Memory B cell (primary cell): ENCODE results near the gene SORBS1.

Experiments used
- ATAC-seq: fragments of 150-1000 bp; cut with Tn5 transposase; 2 replicates; pipeline ENCODE4 v1.10.0; 2021; ENCODE audit warnings: low read depth, mild to moderate bottlenecking, moderate library complexity
- DNase-seq, 2 donors: peaks; one replicate each; pipeline ENCODE4 v3.0.0; 2022; ENCODE audit warnings: low spot score in 2 of 2
- H3K27ac Mint-ChIP-seq: one replicate; pipeline ENCODE4 v1.8.0; 2022; ENCODE audit warnings: mild to moderate bottlenecking, moderate library complexity, mixed read lengths
- H3K27me3 Mint-ChIP-seq: one replicate; pipeline ENCODE4 v1.8.0; 2022; ENCODE audit warnings: mixed read lengths
- H3K36me3 Mint-ChIP-seq: one replicate; pipeline ENCODE4 v1.8.0; 2022; ENCODE audit warnings: mild to moderate bottlenecking, mixed read lengths
- H3K4me1 Mint-ChIP-seq: one replicate; pipeline ENCODE4 v1.8.0; 2022; ENCODE audit warnings: mixed read lengths
- H3K4me3 Mint-ChIP-seq: one replicate; pipeline ENCODE4 v1.8.0; 2022; ENCODE audit warnings: mild to moderate bottlenecking, moderate library complexity, mixed read lengths
- H3K9me3 Mint-ChIP-seq: one replicate; pipeline ENCODE4 v1.8.0; 2022; ENCODE audit warnings: mixed read lengths

SORBS1 gene

GRCh38 chr10:95573964-95574604 lies 12.9 kb upstream of the SORBS1 start:
- no peaks in the 10 kb centered on the region for H3K36me3 Mint-ChIP-seq
- H3K27ac Mint-ChIP-seq = no peak overlapping the region
- ATAC-seq = no peak
- H3K4me1 Mint-ChIP-seq = no peaks in the 10 kb centered on the region
- no peak for DNase-seq
- H3K4me3 Mint-ChIP-seq = no peak overlapping the region
- H3K27me3 Mint-ChIP-seq = peaks cover 6% of the 10 kb centered on the region
- no peaks in the 10 kb centered on the region for H3K9me3 Mint-ChIP-seq

- Mint-ChIP-seq H3K4me3 (no peak overlapping the region), H3K27ac (no peak overlapping the region), H3K36me3 (no peaks in the 10 kb centered on the region), H3K27me3 (peaks cover 4% of the 10 kb centered on the region), H3K4me1 (no peaks in the 10 kb centered on the region), H3K9me3 (no peaks in the 10 kb centered on the region)
- DNase-seq = no peak
- no peak for ATAC-seq
These were observed 12.4 kb upstream of the SORBS1 start for GRCh38 chr10:95573527-95573926.

GRCh38 chr10:95572131-95572820 lies 11.1 kb upstream of the SORBS1 start:
- H3K27me3 Mint-ChIP-seq = peaks cover 2% of the 10 kb centered on the region
- ATAC-seq (no peak), DNase-seq (no peak)
- no peak overlapping the region for H3K27ac Mint-ChIP-seq
- no peaks in the 10 kb centered on the region for H3K9me3 Mint-ChIP-seq
- no peak overlapping the region for H3K4me3 Mint-ChIP-seq
- H3K4me1 Mint-ChIP-seq = no peaks in the 10 kb centered on the region
- no peaks in the 10 kb centered on the region for H3K36me3 Mint-ChIP-seq

- Mint-ChIP-seq H3K27me3 (peaks cover 2% of the 10 kb centered on the region), H3K36me3 (no peaks in the 10 kb centered on the region), H3K27ac (no peak overlapping the region), H3K4me1 (no peaks in the 10 kb centered on the region), H3K9me3 (no peaks in the 10 kb centered on the region), H3K4me3 (no peak overlapping the region)
- ATAC-seq (no peak), DNase-seq (no peak)
These were observed 10.2 kb upstream of the SORBS1 start for GRCh38 chr10:95571390-95571789.

GRCh38 chr10:95569368-95569767 lies 8.2 kb upstream of the SORBS1 start:
- Mint-ChIP-seq H3K27me3 (no peaks in the 10 kb centered on the region), H3K27ac (no peak overlapping the region), H3K4me1 (no peaks in the 10 kb centered on the region), H3K4me3 (no peak overlapping the region), H3K9me3 (no peaks in the 10 kb centered on the region), H3K36me3 (no peaks in the 10 kb centered on the region)
- DNase-seq (no peak), ATAC-seq (no peak)

GRCh38 chr10:95567903-95568630 lies 6.9 kb upstream of the SORBS1 start:
- Mint-ChIP-seq H3K27me3 (no peaks in the 10 kb centered on the region), H3K9me3 (no peaks in the 10 kb centered on the region), H3K27ac (no peak overlapping the region), H3K36me3 (no peaks in the 10 kb centered on the region), H3K4me1 (no peaks in the 10 kb centered on the region), H3K4me3 (no peak overlapping the region)
- DNase-seq (no peak), ATAC-seq (no peak)

- no peaks in the 10 kb centered on the region for H3K9me3 Mint-ChIP-seq
- no peaks in the 10 kb centered on the region for H3K36me3 Mint-ChIP-seq
- ATAC-seq (no peak), DNase-seq (no peak)
- H3K4me1 Mint-ChIP-seq = no peaks in the 10 kb centered on the region
- H3K4me3 Mint-ChIP-seq = no peak overlapping the region
- H3K27ac Mint-ChIP-seq = no peak overlapping the region
- H3K27me3 Mint-ChIP-seq = no peaks in the 10 kb centered on the region
These were observed 5.0 kb upstream of the SORBS1 start for GRCh38 chr10:95566136-95566535.

GRCh38 chr10:95565336-95565735 lies 4.2 kb upstream of the SORBS1 start:
- Mint-ChIP-seq H3K9me3 (no peaks in the 10 kb centered on the region), H3K36me3 (no peaks in the 10 kb centered on the region)

GRCh38 chr10:95564291-95564690 lies 3.1 kb upstream of the SORBS1 start:
- Mint-ChIP-seq H3K4me3 (no peak overlapping the region), H3K36me3 (no peaks in the 10 kb centered on the region), H3K9me3 (no peaks in the 10 kb centered on the region), H3K27me3 (peaks cover 2% of the 10 kb centered on the region), H3K4me1 (peaks cover 4% of the 10 kb centered on the region), H3K27ac (no peak overlapping the region)
- DNase-seq (no peak), ATAC-seq (no peak)

More at GRCh38 chr10:95565336-95565735, 4.2 kb upstream of the SORBS1 start:
- H3K4me3 Mint-ChIP-seq = no peak overlapping the region
- peaks cover 1% of the 10 kb centered on the region for H3K4me1 Mint-ChIP-seq
- no peaks in the 10 kb centered on the region for H3K27me3 Mint-ChIP-seq
- ATAC-seq (no peak), DNase-seq (no peak)
- no peak overlapping the region for H3K27ac Mint-ChIP-seq

GRCh38 chr10:95562341-95562965 lies 1.3 kb upstream of the SORBS1 start:
- peaks cover 4% of the 10 kb centered on the region for H3K27me3 Mint-ChIP-seq
- peak overlapping the region; percentile 9 for H3K4me3 Mint-ChIP-seq
- no peaks in the 10 kb centered on the region for H3K9me3 Mint-ChIP-seq
- DNase-seq = no peak
- no peaks in the 10 kb centered on the region for H3K36me3 Mint-ChIP-seq
- no peak for ATAC-seq
- H3K4me1 Mint-ChIP-seq = peaks cover 4% of the 10 kb centered on the region
- no peak overlapping the region for H3K27ac Mint-ChIP-seq

GRCh38 chr10:95561864-95562177 lies 650 bp upstream of the SORBS1 start:
- no peak for DNase-seq
- ATAC-seq = no peak
- no peak overlapping the region for H3K27ac Mint-ChIP-seq

GRCh38 chr10:95560278-95561176 lies 644 bp downstream of the SORBS1 start:
- peak overlapping the region; percentile 58 for H3K27ac Mint-ChIP-seq
- H3K4me3 Mint-ChIP-seq = peak overlapping the region; percentile 97
- H3K9me3 Mint-ChIP-seq = no peaks in the 10 kb centered on the region
- H3K4me1 Mint-ChIP-seq = peaks cover 4% of the 10 kb centered on the region
- DNase-seq (peak; percentile 17 to 37), ATAC-seq (peak; percentile 47)
- H3K36me3 Mint-ChIP-seq = no peaks in the 10 kb centered on the region
- H3K27me3 Mint-ChIP-seq = peaks cover 4% of the 10 kb centered on the region

More at GRCh38 chr10:95561864-95562177, 650 bp upstream of the SORBS1 start:
- Mint-ChIP-seq H3K4me1 (peaks cover 4% of the 10 kb centered on the region), H3K36me3 (no peaks in the 10 kb centered on the region), H3K9me3 (no peaks in the 10 kb centered on the region), H3K4me3 (peak overlapping the region; percentile 94), H3K27me3 (peaks cover 4% of the 10 kb centered on the region)

GRCh38 chr10:95559896-95560277 lies 1.3 kb downstream of the SORBS1 start:
- Mint-ChIP-seq H3K36me3 (no peaks in the 10 kb centered on the region), H3K9me3 (no peaks in the 10 kb centered on the region), H3K27me3 (peaks cover 4% of the 10 kb centered on the region), H3K4me1 (peaks cover 4% of the 10 kb centered on the region), H3K4me3 (peak overlapping the region; percentile 97), H3K27ac (no peak overlapping the region)
- no peak for DNase-seq
- no peak for ATAC-seq
